SK-N-SH (cell line): Measurements from ENCODE around the gene LONP2. TPM values are rescaled to one million over a fixed set of nuclear protein-coding genes. Genes with fewer than 3 reads are reported as not detected.

Experiments
- CTCF ChIA-PET: fragments of 300-600, 350-600 bp; formaldehyde crosslinking; extraction: SDS; loops from one replicate; lab custom pipeline; 2021; lab: Yijun Ruan, JAX
- POLR2A ChIA-PET: fragments of 350-600 bp; sonication (Branson Sonifier 250); formaldehyde crosslinking; extraction: SDS; loops from one replicate; lab custom pipeline; 2020; ENCODE audit warnings: antibody characterized with exemption, inconsistent platforms; lab: Yijun Ruan, JAX
- DNase-seq: peaks from one replicate; pipeline ENCODE4 v3.0.0; 2012
- H2AFZ ChIP-seq: fragments of 200-600 bp; sonication (generic); 2 replicates; pipeline ENCODE4 v1.8.1; 2016; ENCODE audit warnings: antibody characterized with exemption, mild to moderate bottlenecking, low read depth
- H3F3A ChIP-seq: fragments of 200-600 bp; sonication (generic); replicated peaks from 2 replicates; pipeline ENCODE3; 2016; ENCODE audit warnings: antibody characterized with exemption, mild to moderate bottlenecking; ENCODE audit not compliant: insufficient read depth
- H3K27ac ChIP-seq, 2 experiments: fragments of 200-500 bp in 1 of 2; fragments of 200-600 bp in 1 of 2; sonication (Bioruptor generic) in 1 of 2; sonication (generic), shearing (Covaris generic) in 1 of 2; 2 replicates each; pipeline versions ENCODE4 v1.5.1 to v1.6.1; 2014 to 2016; ENCODE audit warnings: low read depth in 2 of 2, inconsistent platforms in 1 of 2, low read length in 1 of 2, mild to moderate bottlenecking in 1 of 2, mixed read lengths in 1 of 2
- H3K27me3 ChIP-seq: fragments of 200-600 bp; sonication (generic), shearing (Covaris generic); 2 replicates; pipeline ENCODE4 v1.6.1; 2016; ENCODE audit warnings: mixed run types; ENCODE audit not compliant: insufficient read depth
- H3K36me3 ChIP-seq, 2 experiments: fragments of 200-500 bp in 1 of 2; fragments of 200-600 bp in 1 of 2; sonication (Bioruptor generic) in 1 of 2; sonication (generic) in 1 of 2; replicated peaks in 1 of 2; 2 replicates each; pipeline versions ENCODE3 to v1.5.1; 2014 to 2016; ENCODE audit warnings: low read length in 1 of 2, mild to moderate bottlenecking in 1 of 2; ENCODE audit not compliant: insufficient read depth in 2 of 2, control insufficient read depth in 1 of 2
- H3K4me1 ChIP-seq, 2 experiments: fragments of 200-500 bp in 1 of 2; fragments of 200-600 bp in 1 of 2; sonication (Bioruptor generic) in 1 of 2; sonication (generic), shearing (Covaris generic) in 1 of 2; 2 replicates each; pipeline versions ENCODE4 v1.5.1 to v1.6.1; 2014 to 2016; ENCODE audit warnings: low read depth in 1 of 2, low read length in 1 of 2, mixed run types in 1 of 2; ENCODE audit not compliant: insufficient read depth in 2 of 2, control insufficient read depth in 1 of 2
- H3K4me2 ChIP-seq: fragments of 200-600 bp; sonication (generic), shearing (Covaris generic); 2 replicates; pipeline ENCODE4 v1.6.1; 2017; ENCODE audit warnings: mixed run types
- H3K4me3 ChIP-seq, 2 experiments: fragments of 200-500 bp in 1 of 2; fragments of 200-600 bp in 1 of 2; sonication (Bioruptor generic) in 1 of 2; sonication (generic), shearing (Covaris generic) in 1 of 2; 2 replicates each; pipeline versions ENCODE4 v1.5.1 to v1.8.1; 2014 to 2016; ENCODE audit warnings: low read depth in 2 of 2, inconsistent platforms in 1 of 2, low read length in 1 of 2, mild to moderate bottlenecking in 1 of 2, mixed read lengths in 1 of 2, moderate library complexity in 1 of 2
- H3K79me2 ChIP-seq: fragments of 200-600 bp; sonication (generic); 2 replicates; pipeline ENCODE4 v1.8.1; 2017; ENCODE audit warnings: mild to moderate bottlenecking; ENCODE audit not compliant: insufficient read depth
- H3K9ac ChIP-seq: fragments of 200-600 bp; sonication (generic); 2 replicates; pipeline ENCODE4 v1.6.1; 2017; ENCODE audit warnings: mixed run types
- H3K9me2 ChIP-seq: fragments of 200-600 bp; sonication (generic); 2 replicates; pipeline ENCODE4 v1.6.1; 2017; ENCODE audit warnings: mixed run types
- H3K9me3 ChIP-seq: fragments of 200-600 bp; sonication (generic); 2 replicates; pipeline ENCODE4 v1.6.1; 2017; ENCODE audit warnings: mixed run types, mild to moderate bottlenecking, moderate library complexity
- H4K20me1 ChIP-seq: fragments of 200-600 bp; sonication (generic); 2 replicates; pipeline ENCODE4 v1.6.1; 2017; ENCODE audit warnings: mild to moderate bottlenecking, mixed run types; ENCODE audit not compliant: insufficient read depth
- CHD2 ChIP-seq: fragments of 150-350 bp; IDR thresholded peaks from 2 replicates; pipeline ENCODE4 v1.6.1; 2018; ENCODE audit warnings: low read length; ENCODE audit not compliant: partially characterized antibody
- FOXJ3 ChIP-seq: sonication (generic); formaldehyde crosslinking; IDR thresholded peaks from 2 replicates; pipeline ENCODE4 v1.5.1; 2020; ENCODE audit warnings: mild to moderate bottlenecking, missing genetic modification reagents
- JUND ChIP-seq: IDR thresholded peaks from 2 replicates; pipeline ENCODE4 v1.4.0; 2012
- NFIC ChIP-seq: IDR thresholded peaks from 2 replicates; pipeline ENCODE4 v1.4.0; 2012; ENCODE audit warnings: borderline replicate concordance
- NRF1 ChIP-seq: IDR thresholded peaks from 2 replicates; pipeline ENCODE4 v1.6.1; 2012; ENCODE audit warnings: low read depth, mild to moderate bottlenecking, low read length
- RFX5 ChIP-seq: IDR thresholded peaks from 2 replicates; pipeline ENCODE4 v1.6.1; 2012; ENCODE audit warnings: mild to moderate bottlenecking, improper control_type of control experiment, low read length
- SIN3A ChIP-seq: IDR thresholded peaks from 2 replicates; pipeline ENCODE4 v1.6.1; 2012; ENCODE audit warnings: low read depth, mild to moderate bottlenecking, low read length, moderate library complexity, borderline replicate concordance
- TAF1 ChIP-seq: IDR thresholded peaks from 2 replicates; pipeline ENCODE4 v1.6.1; 2012; ENCODE audit warnings: low read depth, mild to moderate bottlenecking, low read length, moderate library complexity, borderline replicate concordance
- TCF12 ChIP-seq: IDR thresholded peaks from 2 replicates; pipeline ENCODE4 v1.4.0; 2012
- YY1 ChIP-seq: IDR thresholded peaks from 2 replicates; pipeline ENCODE4 v1.4.0; 2012; ENCODE audit warnings: low read depth, mild to moderate bottlenecking
- WGBS: methylation state at CpG from one replicate; pipeline ENCODE4 v1.1.6; 2017; ENCODE audit warnings: low lambda C conversion rate; 5-methylcytosine and 5-hydroxymethylcytosine counted together
- polyA plus RNA-seq, 3 experiments: library from polyadenylated mRNA; depleted of rRNA; stranded (reverse); fragments of >200 nt; gene quantifications; 2 replicates each; pipeline ENCODE4 v1.2.3, GENCODE V29; 2012
- TF ChIP-seq, protein P1 (sequence below): fragments of 150-350 bp; IDR thresholded peaks from 2 replicates; pipeline ENCODE4 v1.6.1; 2017; ENCODE audit warnings: antibody characterized with exemption, low read length, low read depth, borderline replicate concordance
- TF ChIP-seq, protein P2 (sequence below): fragments of 200-600 bp; sonication (generic); IDR thresholded peaks from 2 replicates; pipeline ENCODE4 v1.6.1; 2017; ENCODE audit warnings: antibody characterized with exemption, mild to moderate bottlenecking, moderate library complexity
- TF ChIP-seq, protein P3 (sequence below): IDR thresholded peaks from 2 replicates; pipeline ENCODE4 v1.4.0; 2012; ENCODE audit warnings: low read depth

LONP2 gene
- polyA plus RNA-seq, 1 of the 3 experiments (the other 2 are of a cell fraction): 22.4 TPM

DNA sequence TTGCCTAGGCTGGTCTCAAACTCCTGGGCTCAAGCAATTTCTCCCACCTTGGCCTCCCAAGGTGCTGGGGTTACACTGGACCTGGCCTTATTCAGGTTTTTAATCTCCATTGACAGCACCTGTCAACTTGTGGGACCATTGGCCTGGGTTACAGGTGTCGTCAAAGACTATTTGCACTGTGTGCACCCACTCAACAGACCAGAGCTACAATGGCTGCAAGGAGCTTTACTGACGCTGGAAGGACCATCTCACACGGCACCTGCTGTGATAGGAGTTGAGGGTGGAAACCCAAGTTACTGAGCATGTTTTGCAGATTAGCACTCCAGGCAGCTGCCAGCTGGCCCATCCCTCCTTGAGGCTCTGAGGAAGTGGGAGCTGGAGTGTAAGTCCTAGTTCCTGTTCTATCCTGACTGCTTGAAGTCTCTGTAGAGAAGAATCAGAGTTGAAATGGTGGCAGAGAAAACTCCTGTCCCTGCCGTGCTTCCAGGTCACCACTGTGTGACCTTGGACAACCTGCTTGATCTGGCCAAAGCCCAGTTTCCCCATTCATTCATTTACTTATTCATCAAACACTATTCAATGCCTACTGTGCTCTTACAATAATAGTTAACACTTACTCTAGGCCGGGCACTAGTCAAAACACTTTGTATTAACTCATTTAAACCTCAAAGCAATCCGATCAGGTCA is 42.4 kb upstream of the LONP2 start:
- Histone ChIP-seq H3K9me2 (no peaks in the 10 kb centered on the region), H4K20me1 (no peaks in the 10 kb centered on the region), H3K9me3 (no peaks in the 10 kb centered on the region), H3F3A (no peaks in the 10 kb centered on the region), H3K4me2 (no peak overlapping the region), H3K4me1 (peaks cover 0 to 5% of the 10 kb centered on the region in 2 experiments; a peak in 1 of 4 replicates), H3K27ac (no peak overlapping the region), H3K27me3 (peaks cover 6% of the 10 kb centered on the region; the same call in 1 of the 2 replicates), H3K4me3 (no peak overlapping the region), H2AFZ (no peak overlapping the region), H3K79me2 (no peaks in the 10 kb centered on the region), H3K9ac (no peak overlapping the region), H3K36me3 (no peaks in the 10 kb centered on the region)
- TF ChIP-seq, protein P1, sequence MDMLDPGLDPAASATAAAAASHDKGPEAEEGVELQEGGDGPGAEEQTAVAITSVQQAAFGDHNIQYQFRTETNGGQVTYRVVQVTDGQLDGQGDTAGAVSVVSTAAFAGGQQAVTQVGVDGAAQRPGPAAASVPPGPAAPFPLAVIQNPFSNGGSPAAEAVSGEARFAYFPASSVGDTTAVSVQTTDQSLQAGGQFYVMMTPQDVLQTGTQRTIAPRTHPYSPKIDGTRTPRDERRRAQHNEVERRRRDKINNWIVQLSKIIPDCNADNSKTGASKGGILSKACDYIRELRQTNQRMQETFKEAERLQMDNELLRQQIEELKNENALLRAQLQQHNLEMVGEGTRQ: no peak
- no peak for TF ChIP-seq TAF1
- TF ChIP-seq JUND: no peak
- TF ChIP-seq SIN3A: no peak
- TF ChIP-seq FOXJ3 (CRISPR knock-in tag): no peak
- TF ChIP-seq TCF12: no peak
- TF ChIP-seq YY1: no peak
- TF ChIP-seq, protein P2, sequence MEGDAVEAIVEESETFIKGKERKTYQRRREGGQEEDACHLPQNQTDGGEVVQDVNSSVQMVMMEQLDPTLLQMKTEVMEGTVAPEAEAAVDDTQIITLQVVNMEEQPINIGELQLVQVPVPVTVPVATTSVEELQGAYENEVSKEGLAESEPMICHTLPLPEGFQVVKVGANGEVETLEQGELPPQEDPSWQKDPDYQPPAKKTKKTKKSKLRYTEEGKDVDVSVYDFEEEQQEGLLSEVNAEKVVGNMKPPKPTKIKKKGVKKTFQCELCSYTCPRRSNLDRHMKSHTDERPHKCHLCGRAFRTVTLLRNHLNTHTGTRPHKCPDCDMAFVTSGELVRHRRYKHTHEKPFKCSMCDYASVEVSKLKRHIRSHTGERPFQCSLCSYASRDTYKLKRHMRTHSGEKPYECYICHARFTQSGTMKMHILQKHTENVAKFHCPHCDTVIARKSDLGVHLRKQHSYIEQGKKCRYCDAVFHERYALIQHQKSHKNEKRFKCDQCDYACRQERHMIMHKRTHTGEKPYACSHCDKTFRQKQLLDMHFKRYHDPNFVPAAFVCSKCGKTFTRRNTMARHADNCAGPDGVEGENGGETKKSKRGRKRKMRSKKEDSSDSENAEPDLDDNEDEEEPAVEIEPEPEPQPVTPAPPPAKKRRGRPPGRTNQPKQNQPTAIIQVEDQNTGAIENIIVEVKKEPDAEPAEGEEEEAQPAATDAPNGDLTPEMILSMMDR: no peak
- no peak for TF ChIP-seq NRF1
- POLR2A ChIA-PET: no interaction called here
- CTCF ChIA-PET: no interaction called here
- 68% methylated on average over 4 of the region's 6 CpGs for WGBS
- no peak for DNase-seq

DNA sequence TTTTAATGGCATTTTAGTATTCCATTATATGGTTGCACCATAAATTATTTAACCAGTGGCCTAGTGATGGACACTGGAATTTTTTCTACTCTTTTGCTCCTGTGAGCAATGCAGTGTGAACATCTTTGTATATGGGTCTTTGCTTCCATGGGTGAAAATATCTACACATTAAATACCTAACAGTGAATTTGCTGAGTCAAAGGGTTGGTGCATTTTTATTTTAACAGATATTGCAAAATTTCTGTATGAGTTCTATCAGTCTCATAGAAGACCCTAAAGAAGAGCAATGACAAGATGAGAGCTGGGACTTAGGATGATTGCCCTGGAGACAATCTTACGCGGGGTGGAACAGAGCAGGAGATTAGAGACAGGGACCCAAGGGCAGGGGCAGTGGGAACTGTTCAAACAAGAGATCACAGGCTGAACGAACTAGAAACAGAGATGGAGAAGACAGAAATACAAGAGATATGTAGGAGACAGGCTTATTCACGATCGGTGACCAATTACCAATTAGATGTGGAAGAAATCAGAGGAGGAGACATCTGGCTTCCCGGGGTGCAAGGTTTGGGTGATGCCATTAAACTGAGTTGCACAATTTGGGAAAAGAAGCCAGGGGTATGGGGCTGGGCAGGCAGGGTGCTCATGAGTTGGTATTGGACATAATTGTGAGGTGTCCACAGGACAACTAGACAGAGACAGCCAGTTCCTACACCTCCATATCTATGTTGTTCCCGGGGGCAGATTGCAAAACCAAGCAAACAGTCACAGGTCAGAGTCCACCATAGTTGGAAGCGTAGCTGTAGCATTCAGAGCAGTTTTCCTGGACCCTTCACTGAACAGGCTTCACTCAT is 39.9 kb upstream of the LONP2 start:
- no peak overlapping the region for H3K27ac ChIP-seq
- no peak overlapping the region for H3K9ac ChIP-seq
- TF ChIP-seq CHD2 (no peak), NFIC (no peak), RFX5 (no peak)
- TF ChIP-seq, protein P3, sequence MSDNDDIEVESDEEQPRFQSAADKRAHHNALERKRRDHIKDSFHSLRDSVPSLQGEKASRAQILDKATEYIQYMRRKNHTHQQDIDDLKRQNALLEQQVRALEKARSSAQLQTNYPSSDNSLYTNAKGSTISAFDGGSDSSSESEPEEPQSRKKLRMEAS: no peak
- TF ChIP-seq, protein P1: no peak
- H3K9me2 ChIP-seq: no peaks in the 10 kb centered on the region
- H3K9me3 ChIP-seq: no peaks in the 10 kb centered on the region
- H3K4me1 ChIP-seq: peaks cover 0 to 5% of the 10 kb centered on the region in 2 experiments; a peak in 1 of 4 replicates
- H3K79me2 ChIP-seq: no peaks in the 10 kb centered on the region
- DNase-seq: no peak
- no peaks in the 10 kb centered on the region for H3K36me3 ChIP-seq
- H4K20me1 ChIP-seq: no peaks in the 10 kb centered on the region
- POLR2A ChIA-PET: no interaction called here
- no peak overlapping the region for H2AFZ ChIP-seq
- H3K27me3 ChIP-seq: peaks cover 6% of the 10 kb centered on the region; the same call in 1 of the 2 replicates
- no peak overlapping the region for H3K4me3 ChIP-seq
- WGBS: 61% methylated on average over 8 of the region's 8 CpGs
- H3K4me2 ChIP-seq: no peak overlapping the region
- CTCF ChIA-PET: no interaction called here
- H3F3A ChIP-seq: no peaks in the 10 kb centered on the region
